SK-N-SH (cell line): ENCODE measurements around the gene AEN. TPM values are rescaled to one million over a fixed set of nuclear protein-coding genes. Genes with fewer than 3 reads are reported as not detected.

Source experiments
- CTCF ChIA-PET: fragments of 300-600, 350-600 bp; formaldehyde crosslinking; extraction: SDS; loops from one replicate; lab custom pipeline; 2021; lab: Yijun Ruan, JAX
- POLR2A ChIA-PET: fragments of 350-600 bp; sonication (Branson Sonifier 250); formaldehyde crosslinking; extraction: SDS; loops from one replicate; lab custom pipeline; 2020; ENCODE audit warnings: antibody characterized with exemption, inconsistent platforms; lab: Yijun Ruan, JAX
- DNase-seq: peaks from one replicate; pipeline ENCODE4 v3.0.0; 2012
- H2AFZ ChIP-seq: fragments of 200-600 bp; sonication (generic); 2 replicates; pipeline ENCODE4 v1.8.1; 2016; ENCODE audit warnings: antibody characterized with exemption, mild to moderate bottlenecking, low read depth
- H3F3A ChIP-seq: fragments of 200-600 bp; sonication (generic); replicated peaks from 2 replicates; pipeline ENCODE3; 2016; ENCODE audit warnings: antibody characterized with exemption, mild to moderate bottlenecking; ENCODE audit not compliant: insufficient read depth
- H3K27ac ChIP-seq, 2 experiments: fragments of 200-500 bp in 1 of 2; fragments of 200-600 bp in 1 of 2; sonication (Bioruptor generic) in 1 of 2; sonication (generic), shearing (Covaris generic) in 1 of 2; 2 replicates each; pipeline versions ENCODE4 v1.5.1 to v1.6.1; 2014 to 2016; ENCODE audit warnings: low read depth in 2 of 2, inconsistent platforms in 1 of 2, low read length in 1 of 2, mild to moderate bottlenecking in 1 of 2, mixed read lengths in 1 of 2
- H3K27me3 ChIP-seq: fragments of 200-600 bp; sonication (generic), shearing (Covaris generic); 2 replicates; pipeline ENCODE4 v1.6.1; 2016; ENCODE audit warnings: mixed run types; ENCODE audit not compliant: insufficient read depth
- H3K36me3 ChIP-seq, 2 experiments: fragments of 200-500 bp in 1 of 2; fragments of 200-600 bp in 1 of 2; sonication (Bioruptor generic) in 1 of 2; sonication (generic) in 1 of 2; replicated peaks in 1 of 2; 2 replicates each; pipeline versions ENCODE3 to v1.5.1; 2014 to 2016; ENCODE audit warnings: low read length in 1 of 2, mild to moderate bottlenecking in 1 of 2; ENCODE audit not compliant: insufficient read depth in 2 of 2, control insufficient read depth in 1 of 2
- H3K4me1 ChIP-seq, 2 experiments: fragments of 200-500 bp in 1 of 2; fragments of 200-600 bp in 1 of 2; sonication (Bioruptor generic) in 1 of 2; sonication (generic), shearing (Covaris generic) in 1 of 2; 2 replicates each; pipeline versions ENCODE4 v1.5.1 to v1.6.1; 2014 to 2016; ENCODE audit warnings: low read depth in 1 of 2, low read length in 1 of 2, mixed run types in 1 of 2; ENCODE audit not compliant: insufficient read depth in 2 of 2, control insufficient read depth in 1 of 2
- H3K4me2 ChIP-seq: fragments of 200-600 bp; sonication (generic), shearing (Covaris generic); 2 replicates; pipeline ENCODE4 v1.6.1; 2017; ENCODE audit warnings: mixed run types
- H3K4me3 ChIP-seq, 2 experiments: fragments of 200-500 bp in 1 of 2; fragments of 200-600 bp in 1 of 2; sonication (Bioruptor generic) in 1 of 2; sonication (generic), shearing (Covaris generic) in 1 of 2; 2 replicates each; pipeline versions ENCODE4 v1.5.1 to v1.8.1; 2014 to 2016; ENCODE audit warnings: low read depth in 2 of 2, inconsistent platforms in 1 of 2, low read length in 1 of 2, mild to moderate bottlenecking in 1 of 2, mixed read lengths in 1 of 2, moderate library complexity in 1 of 2
- H3K79me2 ChIP-seq: fragments of 200-600 bp; sonication (generic); 2 replicates; pipeline ENCODE4 v1.8.1; 2017; ENCODE audit warnings: mild to moderate bottlenecking; ENCODE audit not compliant: insufficient read depth
- H3K9ac ChIP-seq: fragments of 200-600 bp; sonication (generic); 2 replicates; pipeline ENCODE4 v1.6.1; 2017; ENCODE audit warnings: mixed run types
- H3K9me2 ChIP-seq: fragments of 200-600 bp; sonication (generic); 2 replicates; pipeline ENCODE4 v1.6.1; 2017; ENCODE audit warnings: mixed run types
- H3K9me3 ChIP-seq: fragments of 200-600 bp; sonication (generic); 2 replicates; pipeline ENCODE4 v1.6.1; 2017; ENCODE audit warnings: mixed run types, mild to moderate bottlenecking, moderate library complexity
- H4K20me1 ChIP-seq: fragments of 200-600 bp; sonication (generic); 2 replicates; pipeline ENCODE4 v1.6.1; 2017; ENCODE audit warnings: mild to moderate bottlenecking, mixed run types; ENCODE audit not compliant: insufficient read depth
- ELF1 ChIP-seq: IDR thresholded peaks from 2 replicates; pipeline ENCODE4 v1.4.0; 2012
- EZH2phosphoT487 ChIP-seq: fragments of 200-600 bp; sonication (generic); IDR thresholded peaks from 2 replicates; pipeline ENCODE4 v1.6.1; 2017; ENCODE audit warnings: low read depth, mixed run types, mild to moderate bottlenecking, antibody characterized with exemption, moderate library complexity, borderline replicate concordance
- FOSL2 ChIP-seq: IDR thresholded peaks from 2 replicates; pipeline ENCODE4 v1.4.0; 2012; ENCODE audit warnings: low read depth, mild to moderate bottlenecking, moderate library complexity, borderline replicate concordance
- FOXM1 ChIP-seq: IDR thresholded peaks from 2 replicates; pipeline ENCODE4 v1.4.0; 2012; ENCODE audit warnings: low read depth, mild to moderate bottlenecking
- MEF2A ChIP-seq: IDR thresholded peaks from 2 replicates; pipeline ENCODE4 v1.4.0; 2012; ENCODE audit warnings: low read depth, borderline replicate concordance
- NRF1 ChIP-seq: IDR thresholded peaks from 2 replicates; pipeline ENCODE4 v1.6.1; 2012; ENCODE audit warnings: low read depth, mild to moderate bottlenecking, low read length
- RXRA ChIP-seq: IDR thresholded peaks from 2 replicates; pipeline ENCODE4 v1.4.0; 2012; ENCODE audit warnings: low read depth, mild to moderate bottlenecking, borderline replicate concordance
- TAF1 ChIP-seq: IDR thresholded peaks from 2 replicates; pipeline ENCODE4 v1.6.1; 2012; ENCODE audit warnings: low read depth, mild to moderate bottlenecking, low read length, moderate library complexity, borderline replicate concordance
- TCF12 ChIP-seq: IDR thresholded peaks from 2 replicates; pipeline ENCODE4 v1.4.0; 2012
- TEAD4 ChIP-seq: IDR thresholded peaks from 2 replicates; pipeline ENCODE4 v1.4.0; 2012; ENCODE audit warnings: mild to moderate bottlenecking, borderline replicate concordance; ENCODE audit not compliant: insufficient read depth
- WGBS: methylation state at CpG from one replicate; pipeline ENCODE4 v1.1.6; 2017; ENCODE audit warnings: low lambda C conversion rate; 5-methylcytosine and 5-hydroxymethylcytosine counted together
- polyA plus RNA-seq, 3 experiments: library from polyadenylated mRNA; depleted of rRNA; stranded (reverse); fragments of >200 nt; gene quantifications; 2 replicates each; pipeline ENCODE4 v1.2.3, GENCODE V29; 2012
- TF ChIP-seq, protein P1 (sequence below): IDR thresholded peaks from 2 replicates; pipeline ENCODE4; 2012
- TF ChIP-seq, protein P2 (sequence below): IDR thresholded peaks from 2 replicates; pipeline ENCODE4 v1.4.0; 2012; ENCODE audit warnings: low read depth, borderline replicate concordance
- TF ChIP-seq, protein P3 (sequence below): IDR thresholded peaks from 2 replicates; pipeline ENCODE4 v1.6.1; 2012; ENCODE audit warnings: mild to moderate bottlenecking, low read depth, low read length, moderate library complexity
- TF ChIP-seq, protein P4 (sequence below): fragments of 150-350 bp; IDR thresholded peaks from 2 replicates; pipeline ENCODE4 v1.6.1; 2016; ENCODE audit warnings: mild to moderate bottlenecking, low read depth, low read length

AEN gene
- polyA plus RNA-seq, 1 of the 3 experiments (the other 2 are of a cell fraction): 46.4 TPM

DNA sequence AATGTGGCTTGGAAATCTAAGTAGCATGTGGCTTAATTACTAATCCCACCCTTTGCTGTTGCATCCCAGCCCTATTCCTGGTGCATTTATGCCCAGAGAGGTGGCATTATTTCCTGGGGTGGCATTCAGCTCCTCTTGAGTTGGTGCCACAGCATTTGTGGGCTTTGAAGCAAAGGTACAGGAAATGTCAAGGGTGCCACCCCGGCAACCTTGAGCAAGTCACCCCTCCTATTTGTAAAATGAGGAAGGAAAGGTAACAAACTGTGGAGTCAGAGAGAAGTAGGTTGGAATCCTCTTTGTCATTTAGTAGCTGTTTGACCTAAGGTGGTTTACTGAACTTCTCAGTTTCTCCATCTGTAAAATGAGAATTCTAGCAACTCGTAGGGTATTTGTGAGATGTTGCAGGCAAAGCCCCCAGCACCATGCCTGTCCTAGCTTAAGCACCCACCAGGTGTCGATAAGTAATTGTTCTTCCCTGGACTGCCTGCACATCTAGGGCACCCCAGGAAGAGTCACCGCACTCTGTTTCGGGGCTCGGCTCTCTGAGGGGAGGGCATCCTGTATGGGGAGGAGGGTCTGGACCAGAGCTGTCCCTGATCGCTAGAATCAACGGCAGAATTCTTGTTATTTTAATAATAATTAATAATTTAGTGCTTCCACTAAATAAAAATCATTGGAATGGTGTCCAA lies 34.8 kb downstream of the AEN start:
- DNase-seq: no peak
- Histone ChIP-seq H3K9me3 (no peaks in the 10 kb centered on the region), H4K20me1 (no peaks in the 10 kb centered on the region), H3K27ac (no peak overlapping the region), H3K36me3 (no peaks in the 10 kb centered on the region), H3K9me2 (no peaks in the 10 kb centered on the region), H3K27me3 (no peaks in the 10 kb centered on the region), H3K4me2 (no peak overlapping the region), H3K4me3 (no peak overlapping the region), H3K79me2 (no peaks in the 10 kb centered on the region), H2AFZ (no peak overlapping the region)
- ChIA-PET POLR2A (no interaction called here), CTCF (interaction anchor here (0.8 to 4.9 kb wide), 17 partner anchors 8 to 522 kb away, joined by 3 to 50 read pairs (median 7); no protein-coding TSS in a partner anchor)
- 87% methylated on average over 8 of the region's 8 CpGs for WGBS
- TF ChIP-seq, protein P1, sequence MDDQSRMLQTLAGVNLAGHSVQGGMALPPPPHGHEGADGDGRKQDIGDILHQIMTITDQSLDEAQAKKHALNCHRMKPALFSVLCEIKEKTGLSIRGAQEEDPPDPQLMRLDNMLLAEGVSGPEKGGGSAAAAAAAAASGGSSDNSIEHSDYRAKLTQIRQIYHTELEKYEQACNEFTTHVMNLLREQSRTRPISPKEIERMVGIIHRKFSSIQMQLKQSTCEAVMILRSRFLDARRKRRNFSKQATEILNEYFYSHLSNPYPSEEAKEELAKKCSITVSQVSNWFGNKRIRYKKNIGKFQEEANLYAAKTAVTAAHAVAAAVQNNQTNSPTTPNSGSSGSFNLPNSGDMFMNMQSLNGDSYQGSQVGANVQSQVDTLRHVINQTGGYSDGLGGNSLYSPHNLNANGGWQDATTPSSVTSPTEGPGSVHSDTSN: no peak
- TF ChIP-seq ELF1 (no peak), NRF1 (no peak), TEAD4 (no peak), MEF2A (no peak), RXRA (no peak), TAF1 (no peak), TCF12 (no peak), EZH2phosphoT487 (no peak), FOSL2 (no peak), FOXM1 (no peak)
- TF ChIP-seq, protein P2, sequence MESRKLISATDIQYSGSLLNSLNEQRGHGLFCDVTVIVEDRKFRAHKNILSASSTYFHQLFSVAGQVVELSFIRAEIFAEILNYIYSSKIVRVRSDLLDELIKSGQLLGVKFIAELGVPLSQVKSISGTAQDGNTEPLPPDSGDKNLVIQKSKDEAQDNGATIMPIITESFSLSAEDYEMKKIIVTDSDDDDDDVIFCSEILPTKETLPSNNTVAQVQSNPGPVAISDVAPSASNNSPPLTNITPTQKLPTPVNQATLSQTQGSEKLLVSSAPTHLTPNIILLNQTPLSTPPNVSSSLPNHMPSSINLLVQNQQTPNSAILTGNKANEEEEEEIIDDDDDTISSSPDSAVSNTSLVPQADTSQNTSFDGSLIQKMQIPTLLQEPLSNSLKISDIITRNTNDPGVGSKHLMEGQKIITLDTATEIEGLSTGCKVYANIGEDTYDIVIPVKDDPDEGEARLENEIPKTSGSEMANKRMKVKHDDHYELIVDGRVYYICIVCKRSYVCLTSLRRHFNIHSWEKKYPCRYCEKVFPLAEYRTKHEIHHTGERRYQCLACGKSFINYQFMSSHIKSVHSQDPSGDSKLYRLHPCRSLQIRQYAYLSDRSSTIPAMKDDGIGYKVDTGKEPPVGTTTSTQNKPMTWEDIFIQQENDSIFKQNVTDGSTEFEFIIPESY: no peak
- TF ChIP-seq, protein P3, sequence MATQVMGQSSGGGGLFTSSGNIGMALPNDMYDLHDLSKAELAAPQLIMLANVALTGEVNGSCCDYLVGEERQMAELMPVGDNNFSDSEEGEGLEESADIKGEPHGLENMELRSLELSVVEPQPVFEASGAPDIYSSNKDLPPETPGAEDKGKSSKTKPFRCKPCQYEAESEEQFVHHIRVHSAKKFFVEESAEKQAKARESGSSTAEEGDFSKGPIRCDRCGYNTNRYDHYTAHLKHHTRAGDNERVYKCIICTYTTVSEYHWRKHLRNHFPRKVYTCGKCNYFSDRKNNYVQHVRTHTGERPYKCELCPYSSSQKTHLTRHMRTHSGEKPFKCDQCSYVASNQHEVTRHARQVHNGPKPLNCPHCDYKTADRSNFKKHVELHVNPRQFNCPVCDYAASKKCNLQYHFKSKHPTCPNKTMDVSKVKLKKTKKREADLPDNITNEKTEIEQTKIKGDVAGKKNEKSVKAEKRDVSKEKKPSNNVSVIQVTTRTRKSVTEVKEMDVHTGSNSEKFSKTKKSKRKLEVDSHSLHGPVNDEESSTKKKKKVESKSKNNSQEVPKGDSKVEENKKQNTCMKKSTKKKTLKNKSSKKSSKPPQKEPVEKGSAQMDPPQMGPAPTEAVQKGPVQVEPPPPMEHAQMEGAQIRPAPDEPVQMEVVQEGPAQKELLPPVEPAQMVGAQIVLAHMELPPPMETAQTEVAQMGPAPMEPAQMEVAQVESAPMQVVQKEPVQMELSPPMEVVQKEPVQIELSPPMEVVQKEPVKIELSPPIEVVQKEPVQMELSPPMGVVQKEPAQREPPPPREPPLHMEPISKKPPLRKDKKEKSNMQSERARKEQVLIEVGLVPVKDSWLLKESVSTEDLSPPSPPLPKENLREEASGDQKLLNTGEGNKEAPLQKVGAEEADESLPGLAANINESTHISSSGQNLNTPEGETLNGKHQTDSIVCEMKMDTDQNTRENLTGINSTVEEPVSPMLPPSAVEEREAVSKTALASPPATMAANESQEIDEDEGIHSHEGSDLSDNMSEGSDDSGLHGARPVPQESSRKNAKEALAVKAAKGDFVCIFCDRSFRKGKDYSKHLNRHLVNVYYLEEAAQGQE: no peak
- TF ChIP-seq, protein P4, sequence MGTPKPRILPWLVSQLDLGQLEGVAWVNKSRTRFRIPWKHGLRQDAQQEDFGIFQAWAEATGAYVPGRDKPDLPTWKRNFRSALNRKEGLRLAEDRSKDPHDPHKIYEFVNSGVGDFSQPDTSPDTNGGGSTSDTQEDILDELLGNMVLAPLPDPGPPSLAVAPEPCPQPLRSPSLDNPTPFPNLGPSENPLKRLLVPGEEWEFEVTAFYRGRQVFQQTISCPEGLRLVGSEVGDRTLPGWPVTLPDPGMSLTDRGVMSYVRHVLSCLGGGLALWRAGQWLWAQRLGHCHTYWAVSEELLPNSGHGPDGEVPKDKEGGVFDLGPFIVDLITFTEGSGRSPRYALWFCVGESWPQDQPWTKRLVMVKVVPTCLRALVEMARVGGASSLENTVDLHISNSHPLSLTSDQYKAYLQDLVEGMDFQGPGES: no peak
- TF ChIP-seq, all 33 proteins: peak for 0
- peaks cover 0 to 18% of the 10 kb centered on the region in 2 experiments; a peak in 1 of 4 replicates for H3K4me1 ChIP-seq
- H3K9ac ChIP-seq: no peak overlapping the region
- H3F3A ChIP-seq: no peaks in the 10 kb centered on the region
